Peyer's patch (tissue), 4 donors: ENCODE data around the gene PCBP3. TPM values are rescaled to one million over a fixed set of nuclear protein-coding genes. Genes with fewer than 3 reads are reported as not detected.

ENCODE experiments used
- DNase-seq, 3 donors: peaks; one replicate each; pipeline ENCODE4 v3.0.0-alpha.2; 2017 to 2019
- H3K27ac ChIP-seq, 4 donors: fragments of 200-600 bp; sonication (generic); one replicate each; pipeline ENCODE4 v1.5.1; 2016 to 2019
- H3K27me3 ChIP-seq, 2 donors: fragments of 200-600 bp; sonication (generic); one replicate each; pipeline ENCODE4 v1.5.1; 2019
- H3K36me3 ChIP-seq, 3 donors: fragments of 200-600 bp; sonication (generic); one replicate each; pipeline ENCODE4 v1.5.1; 2016 to 2019
- H3K4me1 ChIP-seq, 4 donors: fragments of 200-600 bp; sonication (generic); one replicate each; pipeline ENCODE4 v1.5.1; 2016 to 2019
- H3K4me3 ChIP-seq, 4 donors: fragments of 200-600 bp; sonication (generic); 1 replicate in 3 of 4; 2 replicates in 1 of 4; pipeline ENCODE4 v1.5.1; 2016 to 2019; ENCODE audit warnings: mild to moderate bottlenecking in 1 of 4
- H3K9me3 ChIP-seq, 4 donors: fragments of 200-600 bp; sonication (generic); one replicate each; pipeline ENCODE4 v1.5.1; 2016 to 2019; ENCODE audit warnings: mild to moderate bottlenecking in 1 of 4
- POLR2A ChIP-seq, 2 donors: fragments of 450-650 bp; IDR thresholded peaks; one replicate each; pipeline ENCODE4 v1.5.1; 2017; ENCODE audit warnings: antibody characterized with exemption in 2 of 2, mild to moderate bottlenecking in 2 of 2, moderate library complexity in 2 of 2
- total RNA-seq, 4 donors: library from RNA; depleted of rRNA; stranded (reverse); fragments of >200 nt; gene quantifications; one replicate each; pipeline ENCODE4 v1.1.0, GENCODE V29; 2016
- TF ChIP-seq, protein P1 (sequence below), 6 experiments: fragments of 450-650 bp in 4 of 6; fragments of 200-600 bp in 2 of 6; sonication (generic) in 1 of 6; IDR thresholded peaks; one replicate each; pipeline ENCODE4 v1.5.1; 2017 to 2019; ENCODE audit warnings: antibody characterized with exemption in 6 of 6, mild to moderate bottlenecking in 3 of 6, moderate library complexity in 1 of 6

Gene PCBP3
- total RNA-seq, 4 donors from 2014 or later: 1.1 to 6.0 (median 4.4) TPM; not detected in 1

DNA sequence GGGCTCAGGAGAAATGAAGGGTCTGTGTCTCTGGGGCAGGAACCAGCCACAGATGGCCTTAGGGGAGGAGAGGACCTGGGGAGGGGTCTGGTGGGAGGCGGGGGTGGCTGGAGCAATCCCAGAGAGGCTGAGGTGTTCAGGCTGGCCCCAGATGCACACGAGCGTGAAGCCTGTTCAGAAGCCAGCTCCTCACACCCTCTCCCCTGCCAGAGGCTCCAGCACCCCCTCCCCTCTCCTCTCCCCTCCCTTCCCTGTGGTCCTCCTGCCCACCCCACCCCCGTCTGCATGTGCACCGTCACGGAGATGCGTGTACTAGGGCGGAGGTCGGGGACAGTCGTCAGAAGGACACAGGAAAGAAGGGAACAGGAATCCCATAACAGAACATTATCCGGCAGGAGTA is 223.0 kb downstream of the PCBP3 start:
- Histone ChIP-seq H3K36me3 (no peaks in the 10 kb centered on the region), H3K4me3 (no peak overlapping the region), H3K4me1 (no peaks in the 10 kb centered on the region), H3K27ac (no peak overlapping the region), H3K27me3 (no peaks in the 10 kb centered on the region), H3K9me3 (no peaks in the 10 kb centered on the region)
- DNase-seq: peak in 1 of 3 donors; percentile 31
- TF ChIP-seq, protein P1, sequence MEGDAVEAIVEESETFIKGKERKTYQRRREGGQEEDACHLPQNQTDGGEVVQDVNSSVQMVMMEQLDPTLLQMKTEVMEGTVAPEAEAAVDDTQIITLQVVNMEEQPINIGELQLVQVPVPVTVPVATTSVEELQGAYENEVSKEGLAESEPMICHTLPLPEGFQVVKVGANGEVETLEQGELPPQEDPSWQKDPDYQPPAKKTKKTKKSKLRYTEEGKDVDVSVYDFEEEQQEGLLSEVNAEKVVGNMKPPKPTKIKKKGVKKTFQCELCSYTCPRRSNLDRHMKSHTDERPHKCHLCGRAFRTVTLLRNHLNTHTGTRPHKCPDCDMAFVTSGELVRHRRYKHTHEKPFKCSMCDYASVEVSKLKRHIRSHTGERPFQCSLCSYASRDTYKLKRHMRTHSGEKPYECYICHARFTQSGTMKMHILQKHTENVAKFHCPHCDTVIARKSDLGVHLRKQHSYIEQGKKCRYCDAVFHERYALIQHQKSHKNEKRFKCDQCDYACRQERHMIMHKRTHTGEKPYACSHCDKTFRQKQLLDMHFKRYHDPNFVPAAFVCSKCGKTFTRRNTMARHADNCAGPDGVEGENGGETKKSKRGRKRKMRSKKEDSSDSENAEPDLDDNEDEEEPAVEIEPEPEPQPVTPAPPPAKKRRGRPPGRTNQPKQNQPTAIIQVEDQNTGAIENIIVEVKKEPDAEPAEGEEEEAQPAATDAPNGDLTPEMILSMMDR (IDR thresholded peaks at IDR 0.05): no peak
- no peak for TF ChIP-seq POLR2A (IDR thresholded peaks at IDR 0.05)

DNA sequence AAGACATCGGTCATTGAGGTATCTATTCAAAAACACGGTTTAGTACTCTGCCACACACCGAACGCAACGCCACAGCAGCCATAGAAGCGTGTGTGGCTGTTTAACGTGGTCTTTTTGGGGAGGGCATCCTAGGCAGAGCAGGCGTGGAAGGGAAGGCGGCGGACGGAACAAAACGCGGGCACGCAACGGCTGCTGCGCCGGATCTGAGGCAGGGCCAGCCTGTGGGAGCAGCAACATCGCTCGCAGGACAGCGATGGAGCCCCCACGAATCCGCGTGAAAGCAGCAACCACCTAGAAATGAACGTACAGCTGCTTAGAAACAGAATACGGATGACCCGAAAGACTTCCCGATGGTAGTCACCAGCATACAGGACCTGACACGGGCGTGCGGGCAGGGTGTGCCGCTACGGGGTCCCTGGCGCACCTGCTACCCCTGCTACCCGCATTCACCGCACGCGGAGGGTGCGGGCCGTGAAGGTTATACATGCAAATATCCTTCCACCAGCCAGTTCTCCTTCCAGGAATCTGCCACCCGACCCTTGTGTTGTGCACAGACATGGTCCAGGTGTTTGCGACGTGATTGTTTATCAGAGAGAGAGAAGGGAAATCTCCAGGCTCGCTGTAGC is 223.6 kb downstream of the PCBP3 start:
- no peaks in the 10 kb centered on the region for H3K36me3 ChIP-seq
- no peaks in the 10 kb centered on the region for H3K27me3 ChIP-seq

GRCh38 chr21:45867671-45868081 is 224.2 kb downstream of the PCBP3 start:
- no peaks in the 10 kb centered on the region for H3K4me1 ChIP-seq
- H3K4me3 ChIP-seq: no peak overlapping the region
- no peak overlapping the region for H3K27ac ChIP-seq
- no peaks in the 10 kb centered on the region for H3K9me3 ChIP-seq
- DNase-seq: peak in 1 of 3 donors; percentile 35
- TF ChIP-seq, protein P1 (IDR thresholded peaks at IDR 0.05): no peak
- TF ChIP-seq POLR2A (IDR thresholded peaks at IDR 0.05): no peak
- no peaks in the 10 kb centered on the region for H3K36me3 ChIP-seq
- no peaks in the 10 kb centered on the region for H3K27me3 ChIP-seq

More for the DNA sequence above, 223.6 kb downstream of the PCBP3 start:
- no peak overlapping the region for H3K27ac ChIP-seq
- H3K4me3 ChIP-seq: no peak overlapping the region
- TF ChIP-seq POLR2A (IDR thresholded peaks at IDR 0.05): no peak
- TF ChIP-seq, protein P1 (IDR thresholded peaks at IDR 0.05): no peak
- H3K9me3 ChIP-seq: no peaks in the 10 kb centered on the region
- peak in 1 of 3 donors; percentile 28 for DNase-seq
- H3K4me1 ChIP-seq: no peaks in the 10 kb centered on the region

DNA sequence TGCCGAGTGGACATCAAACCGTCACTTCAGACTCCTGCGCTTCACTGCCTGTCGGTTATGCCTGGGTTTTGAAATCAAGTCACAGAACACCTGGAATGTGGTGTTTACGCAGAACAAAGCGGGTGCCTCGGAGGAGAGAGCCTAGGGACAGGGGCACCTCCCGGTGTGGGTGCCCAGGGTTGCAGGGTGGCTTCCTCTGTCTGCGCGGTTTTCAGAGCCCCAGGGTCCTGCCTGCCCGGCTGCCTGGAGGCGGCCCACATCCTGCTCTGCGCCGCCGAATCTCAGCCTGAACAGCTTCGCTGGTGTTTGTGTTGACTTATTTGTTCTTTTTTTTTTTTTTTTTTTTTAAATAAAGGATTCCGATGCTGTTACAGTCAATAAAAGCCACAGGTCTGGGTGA is 224.6 kb downstream of the PCBP3 start:
- Histone ChIP-seq H3K4me1 (no peaks in the 10 kb centered on the region), H3K9me3 (no peaks in the 10 kb centered on the region), H3K4me3 (no peak overlapping the region), H3K27me3 (no peaks in the 10 kb centered on the region), H3K27ac (no peak overlapping the region), H3K36me3 (no peaks in the 10 kb centered on the region)
- TF ChIP-seq, protein P1 (IDR thresholded peaks at IDR 0.05): no peak
- TF ChIP-seq POLR2A (IDR thresholded peaks at IDR 0.05): no peak
- peak in 1 of 3 donors; percentile 34 for DNase-seq

- no peaks in the 10 kb centered on the region for H3K36me3 ChIP-seq
- no peak overlapping the region for H3K27ac ChIP-seq
- TF ChIP-seq POLR2A (IDR thresholded peaks at IDR 0.05): no peak
- TF ChIP-seq, protein P1 (IDR thresholded peaks at IDR 0.05): no peak
- DNase-seq: peak in 1 of 3 donors; percentile 36
- H3K27me3 ChIP-seq: no peaks in the 10 kb centered on the region
- H3K4me3 ChIP-seq: no peak overlapping the region
- H3K9me3 ChIP-seq: no peaks in the 10 kb centered on the region
- no peaks in the 10 kb centered on the region for H3K4me1 ChIP-seq
These were observed 225.0 kb downstream of the PCBP3 start for GRCh38 chr21:45868488-45868887.
